ENCODE measurements around the gene MPPED1.

- TF ChIP-seq CTCF (IDR thresholded peaks at IDR 0.05; ENCODE audit: insufficient read depth, low read length, poor library complexity, severe bottlenecking) (no peak), EZH2phosphoT487 (conservative IDR thresholded peaks at IDR 0.05; ENCODE audit: low read length) (no peak)
Measured at GRCh38 chr22:43493297-43493696, 81.5 kb downstream of the MPPED1 start.

Data from SU-DHL-6 (cell line).